ENCODE measurements around the gene USP11.

USP11 gene

GRCh38 chrX:47193475-47194193 is 39.2 kb upstream of the USP11 start, which contains the start of gene UBA1:
Gene UBA1 (plus strand): TSS chrX:47193829. CDS start chrX:47198803, 4,974 bp downstream.
- H3K4me3 ChIP-seq (ENCODE audit: low read length): peak within 1 kb of the TSS; percentile 97; the same call in 1 of the 2 replicates
- peaks cover 6% of the 10 kb centered on the region for H3K36me3 ChIP-seq (ENCODE audit: control insufficient read depth, insufficient read depth, low read length)
- H3K4me1 ChIP-seq (ENCODE audit: control insufficient read depth, insufficient read depth, low read length): peaks cover 4% of the 10 kb centered on the region; the same call in 1 of the 2 replicates
- peak; percentile 77 for DNase-seq (ENCODE audit: low read depth, low spot score)
- H3K27ac ChIP-seq (ENCODE audit: low read length): no peak within 1 kb of the TSS
- no peaks in the 10 kb centered on the region for H3K27me3 ChIP-seq (ENCODE audit: control insufficient read depth, insufficient read depth, low read length)
- H3K9me3 ChIP-seq (ENCODE audit: control insufficient read depth, insufficient read depth, low read length): no peaks in the 10 kb centered on the region
- no CpG with 5 or more reads among the region's 50 CpGs for WGBS (ENCODE audit: insufficient coverage, insufficient read length)

GRCh38 chrX:47194194-47194787 is 38.5 kb upstream of the USP11 start:
- DNase-seq (ENCODE audit: low read depth, low spot score): no peak
- no peak overlapping the region for H3K27ac ChIP-seq (ENCODE audit: low read length)
- no peaks in the 10 kb centered on the region for H3K9me3 ChIP-seq (ENCODE audit: control insufficient read depth, insufficient read depth, low read length)
- H3K4me3 ChIP-seq (ENCODE audit: low read length): peak overlapping the region; percentile 97; the same call in 1 of the 2 replicates
- peaks cover 13% of the 10 kb centered on the region for H3K36me3 ChIP-seq (ENCODE audit: control insufficient read depth, insufficient read depth, low read length)
- WGBS (ENCODE audit: insufficient coverage, insufficient read length): no CpG with 5 or more reads among the region's 14 CpGs
- H3K4me1 ChIP-seq (ENCODE audit: control insufficient read depth, insufficient read depth, low read length): peaks cover 4% of the 10 kb centered on the region; the same call in 1 of the 2 replicates
- no peaks in the 10 kb centered on the region for H3K27me3 ChIP-seq (ENCODE audit: control insufficient read depth, insufficient read depth, low read length)

GRCh38 chrX:47196098-47196497 is 36.7 kb upstream of the USP11 start:
- no CpG with 5 or more reads among the region's 3 CpGs for WGBS (ENCODE audit: insufficient coverage, insufficient read length)
- peaks cover 29% of the 10 kb centered on the region for H3K36me3 ChIP-seq (ENCODE audit: control insufficient read depth, insufficient read depth, low read length)
- H3K4me1 ChIP-seq (ENCODE audit: control insufficient read depth, insufficient read depth, low read length): peaks cover 2% of the 10 kb centered on the region; the same call in 1 of the 2 replicates
- H3K9me3 ChIP-seq (ENCODE audit: control insufficient read depth, insufficient read depth, low read length): no peaks in the 10 kb centered on the region
- no peak overlapping the region for H3K4me3 ChIP-seq (ENCODE audit: low read length)
- H3K27ac ChIP-seq (ENCODE audit: low read length): no peak overlapping the region
- DNase-seq (ENCODE audit: low read depth, low spot score): no peak
- no peaks in the 10 kb centered on the region for H3K27me3 ChIP-seq (ENCODE audit: control insufficient read depth, insufficient read depth, low read length)

- WGBS (ENCODE audit: insufficient coverage, insufficient read length): no CpG with 5 or more reads among the region's 7 CpGs
- no peaks in the 10 kb centered on the region for H3K27me3 ChIP-seq (ENCODE audit: control insufficient read depth, insufficient read depth, low read length)
- no peaks in the 10 kb centered on the region for H3K9me3 ChIP-seq (ENCODE audit: control insufficient read depth, insufficient read depth, low read length)
- peaks cover 42% of the 10 kb centered on the region for H3K36me3 ChIP-seq (ENCODE audit: control insufficient read depth, insufficient read depth, low read length)
- no peak for DNase-seq (ENCODE audit: low read depth, low spot score)
- no peak overlapping the region for H3K4me3 ChIP-seq (ENCODE audit: low read length)
- no peak overlapping the region for H3K27ac ChIP-seq (ENCODE audit: low read length)
- peaks cover 2% of the 10 kb centered on the region; the same call in 1 of the 2 replicates for H3K4me1 ChIP-seq (ENCODE audit: control insufficient read depth, insufficient read depth, low read length)
These were observed 35.3 kb upstream of the USP11 start for GRCh38 chrX:47197526-47197925.

GRCh38 chrX:47198026-47198686 is 34.7 kb upstream of the USP11 start:
- DNase-seq (ENCODE audit: low read depth, low spot score): no peak
- Histone ChIP-seq H3K9me3 (ENCODE audit: control insufficient read depth, insufficient read depth, low read length) (no peaks in the 10 kb centered on the region), H3K36me3 (ENCODE audit: control insufficient read depth, insufficient read depth, low read length) (peaks cover 47% of the 10 kb centered on the region), H3K27ac (ENCODE audit: low read length) (no peak overlapping the region), H3K27me3 (ENCODE audit: control insufficient read depth, insufficient read depth, low read length) (no peaks in the 10 kb centered on the region), H3K4me1 (ENCODE audit: control insufficient read depth, insufficient read depth, low read length) (no peaks in the 10 kb centered on the region; the same call in 1 of the 2 replicates), H3K4me3 (ENCODE audit: low read length) (no peak overlapping the region)
- no CpG with 5 or more reads among the region's 10 CpGs for WGBS (ENCODE audit: insufficient coverage, insufficient read length)

GRCh38 chrX:47198687-47199080 is 34.1 kb upstream of the USP11 start:
- Histone ChIP-seq H3K4me3 (ENCODE audit: low read length) (no peak overlapping the region), H3K27ac (ENCODE audit: low read length) (no peak overlapping the region), H3K4me1 (ENCODE audit: control insufficient read depth, insufficient read depth, low read length) (no peaks in the 10 kb centered on the region; the same call in 1 of the 2 replicates), H3K27me3 (ENCODE audit: control insufficient read depth, insufficient read depth, low read length) (no peaks in the 10 kb centered on the region), H3K36me3 (ENCODE audit: control insufficient read depth, insufficient read depth, low read length) (peaks cover 49% of the 10 kb centered on the region), H3K9me3 (ENCODE audit: control insufficient read depth, insufficient read depth, low read length) (no peaks in the 10 kb centered on the region)
- no peak for DNase-seq (ENCODE audit: low read depth, low spot score)
- WGBS (ENCODE audit: insufficient coverage, insufficient read length): no CpG with 5 or more reads among the region's 15 CpGs

- WGBS (ENCODE audit: insufficient coverage, insufficient read length): no CpG with 5 or more reads among the region's 10 CpGs
- DNase-seq (ENCODE audit: low read depth, low spot score): no peak
- peaks cover 52% of the 10 kb centered on the region for H3K36me3 ChIP-seq (ENCODE audit: control insufficient read depth, insufficient read depth, low read length)
- H3K27ac ChIP-seq (ENCODE audit: low read length): no peak overlapping the region
- no peak overlapping the region for H3K4me3 ChIP-seq (ENCODE audit: low read length)
- H3K27me3 ChIP-seq (ENCODE audit: control insufficient read depth, insufficient read depth, low read length): no peaks in the 10 kb centered on the region
- no peaks in the 10 kb centered on the region; the same call in 1 of the 2 replicates for H3K4me1 ChIP-seq (ENCODE audit: control insufficient read depth, insufficient read depth, low read length)
- no peaks in the 10 kb centered on the region for H3K9me3 ChIP-seq (ENCODE audit: control insufficient read depth, insufficient read depth, low read length)
These were observed 33.5 kb upstream of the USP11 start for GRCh38 chrX:47199286-47199685.

- H3K4me1 ChIP-seq (ENCODE audit: control insufficient read depth, insufficient read depth, low read length): no peaks in the 10 kb centered on the region; the same call in 1 of the 2 replicates
- WGBS (ENCODE audit: insufficient coverage, insufficient read length): no CpG with 5 or more reads among the region's 9 CpGs
- H3K9me3 ChIP-seq (ENCODE audit: control insufficient read depth, insufficient read depth, low read length): no peaks in the 10 kb centered on the region
- DNase-seq (ENCODE audit: low read depth, low spot score): no peak
- no peak overlapping the region for H3K27ac ChIP-seq (ENCODE audit: low read length)
- H3K36me3 ChIP-seq (ENCODE audit: control insufficient read depth, insufficient read depth, low read length): peaks cover 59% of the 10 kb centered on the region
- no peaks in the 10 kb centered on the region for H3K27me3 ChIP-seq (ENCODE audit: control insufficient read depth, insufficient read depth, low read length)
- no peak overlapping the region for H3K4me3 ChIP-seq (ENCODE audit: low read length)
These were observed 32.2 kb upstream of the USP11 start for GRCh38 chrX:47200385-47201150.

GRCh38 chrX:47201345-47201944 is 31.4 kb upstream of the USP11 start:
- DNase-seq (ENCODE audit: low read depth, low spot score): no peak
- Histone ChIP-seq H3K27me3 (ENCODE audit: control insufficient read depth, insufficient read depth, low read length) (no peaks in the 10 kb centered on the region), H3K27ac (ENCODE audit: low read length) (no peak overlapping the region), H3K9me3 (ENCODE audit: control insufficient read depth, insufficient read depth, low read length) (no peaks in the 10 kb centered on the region), H3K4me1 (ENCODE audit: control insufficient read depth, insufficient read depth, low read length) (no peaks in the 10 kb centered on the region; the same call in 1 of the 2 replicates), H3K36me3 (ENCODE audit: control insufficient read depth, insufficient read depth, low read length) (peaks cover 65% of the 10 kb centered on the region), H3K4me3 (ENCODE audit: low read length) (no peak overlapping the region)
- no CpG with 5 or more reads among the region's 9 CpGs for WGBS (ENCODE audit: insufficient coverage, insufficient read length)
